GM23248 (cell line): ENCODE measurements around the gene PLPPR2.

Experiments used
- EZH2 ChIP-seq: fragments of 200-600 bp; sonication (generic); IDR thresholded peaks from 2 replicates; pipeline ENCODE4 v1.6.1; 2018; ENCODE audit warnings: antibody characterized with exemption, mild to moderate bottlenecking; ENCODE audit not compliant: insufficient read depth, poor library complexity, severe bottlenecking
- EZH2phosphoT487 ChIP-seq: fragments of 200-600 bp; sonication (generic); IDR thresholded peaks from 2 replicates; pipeline ENCODE4 v1.6.1; 2018; ENCODE audit warnings: antibody characterized with exemption, moderate library complexity, mild to moderate bottlenecking, low read depth; ENCODE audit not compliant: insufficient read depth

GRCh38 chr19:11335449-11336146 is 19.6 kb upstream of the PLPPR2 start:
- no peak for TF ChIP-seq EZH2
- no peak for TF ChIP-seq EZH2phosphoT487
